Activated T-cell treated with anti-CD3 and anti-CD28 coated beads, Interleukin-2, amount 50 U/mL, for 4 hours (primary cell): Measurements from ENCODE around the gene ST3GAL4. TPM values are rescaled to one million over a fixed set of nuclear protein-coding genes. Genes with fewer than 3 reads are reported as not detected.
"Not testable (repeated sequence)": the region's sequence is repeated elsewhere in the genome, so short reads cannot be mapped to it uniquely, and the experiment has no call there.

Source experiments
- ATAC-seq, 2 donors: fragments of 200-7000 bp; cut with Tn5 transposase; one replicate each; pipeline ENCODE4 v1.10.0; 2021
- DNase-seq: peaks from one replicate; pipeline ENCODE4 v3.0.0-alpha.2; 2020
- H3K27me3 Mint-ChIP-seq: one replicate; pipeline ENCODE4 v1.8.0; 2021; ENCODE audit warnings: low read depth, mixed read lengths
- H3K36me3 Mint-ChIP-seq: one replicate; pipeline ENCODE4 v1.8.0; 2022; ENCODE audit warnings: mixed read lengths; ENCODE audit not compliant: insufficient read depth
- H3K4me1 Mint-ChIP-seq: one replicate; pipeline ENCODE4 v1.8.0; 2021; ENCODE audit warnings: low read depth, mixed read lengths
- H3K4me3 Mint-ChIP-seq: one replicate; pipeline ENCODE4 v1.8.0; 2021; ENCODE audit warnings: mild to moderate bottlenecking, moderate library complexity, mixed read lengths
- H3K9me3 Mint-ChIP-seq: one replicate; pipeline ENCODE4 v1.8.0; 2021; ENCODE audit warnings: mixed read lengths
- total RNA-seq, 3 donors: library from RNA; stranded (reverse); gene quantifications; one replicate each; pipeline ENCODE4 v1.2.1, GENCODE V29; 2021

Gene ST3GAL4
- total RNA-seq, 3 donors from 2014 or later = 7.7 to 8.2 (median 7.9) TPM

DNA sequence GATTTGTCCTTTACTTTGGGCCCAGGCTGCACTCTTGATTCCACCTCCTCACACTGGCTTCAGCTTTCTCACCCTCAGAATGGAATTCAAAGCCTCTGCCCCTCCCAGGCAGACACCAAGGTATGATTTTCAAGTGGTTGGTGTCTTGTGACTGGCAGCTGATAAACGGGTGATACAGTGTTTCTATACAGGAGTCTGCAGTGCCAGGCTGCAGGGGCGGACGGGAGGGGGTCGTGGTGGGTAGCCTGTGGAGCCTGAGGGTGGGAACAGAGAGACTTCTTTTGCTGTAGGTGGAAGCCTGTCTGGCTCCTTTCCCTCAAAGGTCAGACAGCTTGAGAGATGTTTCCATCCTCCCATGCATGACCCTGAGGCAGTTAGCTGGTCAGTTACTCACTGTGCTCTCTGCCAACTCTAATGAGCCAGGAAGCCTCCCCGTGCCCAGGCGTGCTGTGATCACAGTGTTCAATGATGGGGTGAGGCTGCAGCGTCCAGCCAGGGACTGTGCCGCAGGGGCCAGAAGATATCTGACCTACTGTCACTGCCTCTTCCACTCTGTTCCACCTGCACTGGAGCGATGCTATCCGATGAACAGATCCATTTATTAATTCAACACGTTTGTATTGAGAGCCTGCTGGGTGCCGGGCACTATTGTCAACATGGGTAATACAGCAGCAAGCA lies 18.0 kb downstream of the ST3GAL4 start:
- not testable (repeated sequence) for H3K9me3 Mint-ChIP-seq, H3K4me1 Mint-ChIP-seq, H3K4me3 Mint-ChIP-seq, H3K27me3 Mint-ChIP-seq, ATAC-seq, H3K36me3 Mint-ChIP-seq, DNase-seq

DNA sequence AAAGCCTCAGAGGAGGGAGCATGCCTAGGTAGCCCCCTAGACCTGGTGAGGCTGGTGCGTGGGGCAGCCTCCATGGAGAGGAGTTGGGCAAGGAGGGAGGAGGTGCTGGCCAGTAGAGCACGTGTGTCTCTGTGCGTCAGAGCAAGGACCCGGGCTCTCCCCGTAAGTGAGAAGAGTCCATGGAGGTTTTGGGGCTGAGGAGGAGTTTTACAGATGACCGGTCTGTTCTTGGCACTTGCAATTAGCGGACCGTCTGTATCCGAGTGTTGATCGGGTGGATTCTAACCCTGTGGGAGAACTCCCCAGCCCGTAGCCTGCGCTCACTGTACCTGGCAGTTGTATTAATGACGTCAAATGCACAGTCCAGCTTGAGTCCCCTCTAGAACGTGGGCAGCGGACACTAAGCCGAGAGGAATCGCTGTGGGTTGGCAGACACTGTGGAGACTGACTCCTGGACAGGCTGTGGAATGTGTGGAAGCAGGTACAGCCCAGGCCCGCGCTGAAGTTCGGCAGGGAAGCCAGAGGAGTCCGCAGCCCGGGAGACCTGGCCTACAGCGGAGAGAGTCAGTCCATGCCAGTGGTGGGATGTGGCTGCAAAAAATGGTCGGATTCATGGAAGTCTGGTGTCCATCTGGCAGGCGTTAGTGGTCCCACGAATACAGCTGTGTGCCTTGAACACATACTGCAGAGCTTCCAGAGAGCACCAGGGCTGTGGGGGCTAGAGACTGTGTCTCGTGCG lies 19.2 kb downstream of the ST3GAL4 start:
- not testable (repeated sequence) for H3K4me1 Mint-ChIP-seq, H3K9me3 Mint-ChIP-seq, H3K36me3 Mint-ChIP-seq, H3K4me3 Mint-ChIP-seq, H3K27me3 Mint-ChIP-seq, DNase-seq, ATAC-seq

DNA sequence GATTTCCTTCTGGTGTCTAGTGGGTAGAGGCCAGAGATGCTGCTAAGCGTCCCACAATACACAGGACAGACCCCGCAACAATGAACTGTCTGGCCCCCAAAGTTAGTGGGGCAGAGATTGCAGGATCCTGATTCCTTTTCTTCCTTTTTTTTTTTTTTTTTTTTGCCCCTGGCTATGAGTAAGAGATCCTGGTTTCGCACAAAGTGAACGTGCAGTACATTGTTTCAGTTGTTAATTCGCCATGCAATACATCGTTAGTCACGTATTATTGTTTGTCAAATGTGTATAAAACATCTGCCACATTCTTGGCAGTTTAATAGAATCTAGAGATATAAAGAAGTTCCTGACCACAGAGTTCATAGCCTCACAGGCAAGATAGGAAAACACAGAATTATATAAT lies 20.2 kb downstream of the ST3GAL4 start:
- ATAC-seq = no peak
- DNase-seq = no peak
- Mint-ChIP-seq H3K36me3 (peaks cover 2% of the 10 kb centered on the region), H3K4me3 (no peak overlapping the region), H3K9me3 (no peaks in the 10 kb centered on the region), H3K27me3 (no peaks in the 10 kb centered on the region), H3K4me1 (no peaks in the 10 kb centered on the region)

- DNase-seq (no peak), ATAC-seq (no peak)
- Mint-ChIP-seq H3K4me3 (no peak overlapping the region), H3K9me3 (no peaks in the 10 kb centered on the region), H3K27me3 (no peaks in the 10 kb centered on the region), H3K36me3 (peaks cover 2% of the 10 kb centered on the region), H3K4me1 (no peaks in the 10 kb centered on the region)
Observed at GRCh38 chr11:126378763-126379162, 23.3 kb downstream of the ST3GAL4 start.

DNA sequence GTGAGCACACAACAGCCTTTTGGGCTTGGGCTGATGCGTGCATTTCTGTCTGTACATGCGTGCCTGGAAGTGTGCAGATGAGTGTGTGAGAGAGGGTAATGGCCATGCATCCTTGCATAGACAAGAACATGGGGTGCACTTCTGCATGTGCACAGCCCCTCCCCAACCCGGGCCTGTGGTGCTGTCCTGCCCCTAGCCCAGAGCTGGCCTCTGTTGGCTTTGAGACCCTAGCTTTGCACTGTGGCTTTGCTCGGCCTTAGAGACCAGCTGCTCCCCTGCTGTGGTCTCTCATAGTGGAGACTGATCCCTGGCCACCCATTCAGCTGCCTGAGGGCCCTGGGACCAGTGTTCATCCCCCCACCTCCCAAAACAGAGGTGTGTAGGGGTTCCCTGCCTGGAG lies 25.4 kb downstream of the ST3GAL4 start:
- Mint-ChIP-seq H3K4me1 (no peaks in the 10 kb centered on the region), H3K9me3 (no peaks in the 10 kb centered on the region), H3K36me3 (peaks cover 2% of the 10 kb centered on the region), H3K27me3 (no peaks in the 10 kb centered on the region), H3K4me3 (no peak overlapping the region)
- DNase-seq = no peak
- no peak for ATAC-seq

DNA sequence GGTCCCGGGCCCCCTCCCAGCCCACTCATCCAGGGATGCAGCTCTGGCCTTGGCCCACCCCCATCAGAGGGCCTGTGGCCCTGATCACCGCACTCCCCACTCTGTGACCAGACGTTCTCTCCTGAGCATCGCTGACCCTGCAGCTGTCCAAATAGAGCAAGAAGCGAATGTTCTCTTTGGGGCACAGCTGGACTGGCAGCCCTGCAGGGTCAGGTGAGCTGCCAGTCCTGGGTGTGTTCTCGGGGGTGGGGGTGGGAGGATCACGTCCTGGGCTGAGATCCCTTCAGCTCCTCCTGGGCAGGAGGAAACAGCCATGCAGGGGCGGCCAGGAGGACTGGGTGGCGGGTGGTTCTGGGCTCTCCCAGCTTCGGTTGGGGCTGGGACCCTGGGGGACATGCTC lies 26.5 kb downstream of the ST3GAL4 start:
- ATAC-seq, H3K4me3 Mint-ChIP-seq: not testable (repeated sequence)

GRCh38 chr11:126382641-126383040 lies 27.2 kb downstream of the ST3GAL4 start:
- not testable (repeated sequence) for H3K4me3 Mint-ChIP-seq, H3K36me3 Mint-ChIP-seq, H3K27me3 Mint-ChIP-seq, H3K9me3 Mint-ChIP-seq, ATAC-seq, DNase-seq, H3K4me1 Mint-ChIP-seq

More for the DNA sequence above, 26.5 kb downstream of the ST3GAL4 start:
- not testable (repeated sequence) for H3K4me1 Mint-ChIP-seq, H3K36me3 Mint-ChIP-seq, H3K9me3 Mint-ChIP-seq, H3K27me3 Mint-ChIP-seq, DNase-seq

- DNase-seq (no peak), ATAC-seq (no peak)
- Mint-ChIP-seq H3K4me1 (no peaks in the 10 kb centered on the region), H3K27me3 (no peaks in the 10 kb centered on the region), H3K36me3 (peaks cover under 1% of the 10 kb centered on the region), H3K4me3 (no peak overlapping the region), H3K9me3 (no peaks in the 10 kb centered on the region)
Observed at GRCh38 chr11:126383339-126384335, 28.2 kb downstream of the ST3GAL4 start.

DNA sequence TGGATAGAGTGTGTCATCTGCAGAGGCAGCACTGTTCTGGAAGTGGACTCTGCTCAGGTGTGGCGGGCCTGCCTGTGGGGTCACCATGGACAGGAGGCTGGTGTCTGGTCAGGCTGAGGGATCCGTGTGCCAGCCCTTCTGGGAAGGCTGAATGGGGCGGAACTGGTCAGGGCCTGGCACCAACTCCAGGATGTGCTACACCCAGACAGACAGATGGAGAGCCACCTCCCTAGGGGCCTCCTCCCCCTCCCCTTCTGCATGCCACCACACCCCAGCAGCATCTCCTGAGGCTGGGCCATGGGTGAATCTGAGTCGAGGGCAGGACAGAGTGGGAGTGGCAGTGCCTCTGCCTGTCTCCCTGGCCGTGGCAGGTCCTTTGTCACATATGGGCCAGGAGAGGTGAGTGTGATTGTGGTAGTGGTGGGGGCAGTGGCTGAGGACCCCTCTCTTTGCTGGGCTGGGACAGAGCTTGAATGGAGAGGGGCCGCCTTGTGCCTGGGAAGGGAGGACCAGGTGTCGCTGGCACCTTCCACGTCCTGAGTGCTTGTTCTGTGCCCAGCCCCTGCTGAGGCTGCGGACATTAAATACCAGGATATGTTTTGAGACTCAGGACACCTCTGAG lies 29.1 kb downstream of the ST3GAL4 start:
- Mint-ChIP-seq H3K27me3 (no peaks in the 10 kb centered on the region), H3K4me1 (no peaks in the 10 kb centered on the region), H3K4me3 (no peak overlapping the region), H3K9me3 (no peaks in the 10 kb centered on the region), H3K36me3 (no peaks in the 10 kb centered on the region)
- DNase-seq = no peak
- no peak for ATAC-seq

GRCh38 chr11:126385991-126386728 lies 30.7 kb downstream of the ST3GAL4 start:
- ATAC-seq = no peak
- Mint-ChIP-seq H3K4me1 (no peaks in the 10 kb centered on the region), H3K4me3 (no peak overlapping the region), H3K36me3 (no peaks in the 10 kb centered on the region), H3K9me3 (no peaks in the 10 kb centered on the region), H3K27me3 (no peaks in the 10 kb centered on the region)
- DNase-seq = no peak

- not testable (repeated sequence) for ATAC-seq, H3K36me3 Mint-ChIP-seq, H3K4me3 Mint-ChIP-seq, H3K27me3 Mint-ChIP-seq, DNase-seq, H3K9me3 Mint-ChIP-seq, H3K4me1 Mint-ChIP-seq
Observed at GRCh38 chr11:126386729-126387071, 31.2 kb downstream of the ST3GAL4 start.

- peaks cover 3% of the 10 kb centered on the region for H3K4me1 Mint-ChIP-seq
- ATAC-seq (no peak), DNase-seq (no peak)
- H3K27me3 Mint-ChIP-seq = no peaks in the 10 kb centered on the region
- H3K9me3 Mint-ChIP-seq = no peaks in the 10 kb centered on the region
- H3K4me3 Mint-ChIP-seq = no peak overlapping the region
- H3K36me3 Mint-ChIP-seq = no peaks in the 10 kb centered on the region
Observed at GRCh38 chr11:126387857-126388256, 32.4 kb downstream of the ST3GAL4 start.

DNA sequence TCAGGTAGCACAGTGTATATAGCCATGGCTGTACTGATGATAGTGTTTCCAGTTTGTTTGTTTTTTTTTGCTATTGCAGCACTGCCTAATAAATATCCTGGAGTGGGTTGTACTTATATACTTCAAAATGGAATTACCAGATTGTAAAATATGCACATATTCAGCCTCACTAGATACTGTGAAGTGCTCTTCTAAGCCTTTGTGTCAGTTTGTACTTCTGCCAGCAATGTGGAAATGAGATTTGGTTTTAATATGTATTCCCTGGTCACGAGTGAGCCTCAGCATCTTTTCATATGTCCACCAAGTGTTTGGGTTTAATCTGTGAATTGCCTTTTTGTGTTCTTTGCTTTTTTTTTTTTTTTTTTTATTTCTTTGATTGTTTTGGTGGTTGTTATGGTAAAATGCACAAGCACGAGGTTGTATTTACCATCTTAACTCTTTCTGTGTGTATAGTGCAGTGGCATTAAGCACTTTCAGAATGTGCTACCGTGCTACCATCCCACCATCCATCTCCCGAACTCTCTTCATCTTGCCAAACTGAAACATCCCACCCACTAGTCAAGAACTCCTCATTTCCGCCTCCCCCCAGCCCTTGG lies 34.9 kb downstream of the ST3GAL4 start:
- DNase-seq (no peak), ATAC-seq (no peak)
- peaks cover 3% of the 10 kb centered on the region for H3K4me1 Mint-ChIP-seq
- H3K27me3 Mint-ChIP-seq = no peaks in the 10 kb centered on the region
- H3K4me3 Mint-ChIP-seq = no peak overlapping the region
- no peaks in the 10 kb centered on the region for H3K36me3 Mint-ChIP-seq
- no peaks in the 10 kb centered on the region for H3K9me3 Mint-ChIP-seq
